Activated CD8-positive, alpha-beta memory T cell treated with anti-CD3 and anti-CD28 coated beads, Interleukin-2, amount 10 ng/mL, durations not matched to agents 7 days and 5 days (primary cell): ENCODE results near the gene GLI1. TPM values are rescaled to one million over a fixed set of nuclear protein-coding genes. Genes with fewer than 3 reads are reported as not detected.
"Not testable (repeated sequence)": the region's sequence is repeated elsewhere in the genome, so short reads cannot be mapped to it uniquely, and the experiment has no call there.

Experiments used
- ATAC-seq: fragments of 150-1000 bp; cut with Tn5 transposase; one replicate; pipeline ENCODE4 v1.10.0; 2021; ENCODE audit warnings: moderate library complexity
- CTCF ChIA-PET: fragments of 350-600 bp; sonication (Branson Sonifier 250); formaldehyde crosslinking; loops from one replicate; lab custom pipeline; 2021; ENCODE audit warnings: antibody characterized with exemption; lab: Charles Lee
- DNase-seq: peaks from one replicate; pipeline ENCODE4 v3.0.0-alpha.2; 2020
- H3K27ac Mint-ChIP-seq: one replicate; pipeline ENCODE4 v1.8.0; 2021; ENCODE audit warnings: mild to moderate bottlenecking, mixed read lengths
- H3K27me3 Mint-ChIP-seq: one replicate; pipeline ENCODE4 v1.8.0; 2021; ENCODE audit warnings: mixed read lengths
- H3K36me3 Mint-ChIP-seq: one replicate; pipeline ENCODE4 v1.8.0; 2021; ENCODE audit warnings: mild to moderate bottlenecking, mixed read lengths
- H3K4me1 Mint-ChIP-seq: one replicate; pipeline ENCODE4 v1.8.0; 2021; ENCODE audit warnings: mixed read lengths
- H3K4me3 Mint-ChIP-seq: one replicate; pipeline ENCODE4 v1.8.0; 2021; ENCODE audit warnings: mild to moderate bottlenecking, moderate library complexity, mixed read lengths
- H3K9me3 Mint-ChIP-seq: one replicate; pipeline ENCODE4 v1.8.0; 2022; ENCODE audit warnings: low read depth, mixed read lengths
- total RNA-seq, 2 experiments: library from RNA; stranded (reverse); gene quantifications; one replicate each; pipeline ENCODE4 v1.2.3, GENCODE V29; 2021

The GLI1 gene
- total RNA-seq, 2 experiments from 2014 or later: 0.52 to 0.53 TPM

GRCh38 chr12:57502311-57502969 lies 42.9 kb downstream of the GLI1 start:
- not testable (repeated sequence) for DNase-seq, H3K4me1 Mint-ChIP-seq, H3K4me3 Mint-ChIP-seq, H3K9me3 Mint-ChIP-seq, H3K27me3 Mint-ChIP-seq, ATAC-seq, H3K27ac Mint-ChIP-seq
- CTCF ChIA-PET: interaction anchor here (0.7 to 1.2 kb wide), 3 partner anchors 15 to 89 kb away, joined by 3 to 4 read pairs (median 3); partner anchors contain the start of gene PIP4K2C
- H3K36me3 Mint-ChIP-seq: peaks cover 66% of the 10 kb centered on the region

DNA sequence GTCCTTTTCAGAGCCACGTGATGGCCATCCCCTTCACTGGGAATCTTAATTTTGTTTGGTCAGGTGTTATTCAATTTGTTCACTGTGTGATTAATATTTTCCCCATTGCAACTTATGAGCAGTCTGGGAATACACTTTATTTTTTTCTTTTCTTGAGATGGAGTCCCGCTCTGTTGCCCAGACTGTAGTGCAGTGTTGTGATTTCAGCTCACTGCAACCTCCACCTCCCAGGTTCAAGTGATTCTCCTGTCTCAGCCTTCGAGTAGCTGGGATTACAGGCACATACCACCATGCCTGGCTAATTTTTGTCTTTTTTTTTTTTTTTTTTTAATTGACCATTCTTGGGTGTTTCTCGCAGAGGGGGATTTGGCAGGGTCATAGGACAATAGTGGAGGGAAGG lies 47.0 kb downstream of the GLI1 start:
- not testable (repeated sequence) for H3K27ac Mint-ChIP-seq

GRCh38 chr12:57507796-57508195 lies 48.2 kb downstream of the GLI1 start:
- DNase-seq, H3K27ac Mint-ChIP-seq, H3K9me3 Mint-ChIP-seq, CTCF ChIA-PET, H3K4me1 Mint-ChIP-seq, ATAC-seq, H3K27me3 Mint-ChIP-seq, H3K4me3 Mint-ChIP-seq: not testable (repeated sequence)
- H3K36me3 Mint-ChIP-seq: peaks cover 45% of the 10 kb centered on the region

More for the DNA sequence above, 47.0 kb downstream of the GLI1 start:
- not testable (repeated sequence) for H3K4me1 Mint-ChIP-seq, H3K27me3 Mint-ChIP-seq, ATAC-seq, H3K4me3 Mint-ChIP-seq, DNase-seq, H3K9me3 Mint-ChIP-seq
- CTCF ChIA-PET: interaction anchor here (2.7 kb wide), 1 partner anchor 44 kb away, joined by 6 read pairs; no protein-coding TSS in a partner anchor
- peaks cover 44% of the 10 kb centered on the region for H3K36me3 Mint-ChIP-seq

- ATAC-seq (no peak), DNase-seq (no peak)
- Mint-ChIP-seq H3K36me3 (peaks cover 51% of the 10 kb centered on the region), H3K4me3 (no peak overlapping the region), H3K9me3 (no peaks in the 10 kb centered on the region), H3K27me3 (no peaks in the 10 kb centered on the region), H3K4me1 (peaks cover 3% of the 10 kb centered on the region), H3K27ac (no peak overlapping the region)
- CTCF ChIA-PET: no interaction called here
These were observed 51.6 kb downstream of the GLI1 start for GRCh38 chr12:57511161-57511560.

GRCh38 chr12:57511588-57512325 lies 52.2 kb downstream of the GLI1 start:
- Mint-ChIP-seq H3K36me3 (peaks cover 54% of the 10 kb centered on the region), H3K9me3 (no peaks in the 10 kb centered on the region), H3K4me1 (peaks cover 3% of the 10 kb centered on the region), H3K27me3 (no peaks in the 10 kb centered on the region), H3K4me3 (no peak overlapping the region), H3K27ac (no peak overlapping the region)
- ATAC-seq (no peak), DNase-seq (no peak)
- CTCF ChIA-PET: interaction anchor here (1.0 kb wide), 1 partner anchor 12 kb away, joined by 3 read pairs; no protein-coding TSS in a partner anchor

DNA sequence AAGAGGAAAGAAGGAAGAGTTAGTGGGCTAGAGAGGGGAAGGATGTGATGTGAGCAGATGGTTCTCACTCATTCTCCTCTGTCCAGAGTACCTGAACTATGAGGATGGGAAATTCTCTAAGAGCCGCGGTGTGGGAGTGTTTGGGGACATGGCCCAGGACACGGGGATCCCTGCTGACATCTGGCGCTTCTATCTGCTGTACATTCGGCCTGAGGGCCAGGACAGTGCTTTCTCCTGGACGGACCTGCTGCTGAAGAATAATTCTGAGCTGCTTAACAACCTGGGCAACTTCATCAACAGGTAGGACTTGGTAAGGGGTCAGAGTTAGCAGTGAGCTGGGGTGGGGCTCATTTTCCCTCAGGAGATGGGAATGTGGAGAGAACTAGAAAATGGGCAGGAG lies 53.1 kb downstream of the GLI1 start:
- Mint-ChIP-seq H3K27me3 (no peaks in the 10 kb centered on the region), H3K36me3 (peaks cover 62% of the 10 kb centered on the region)

GRCh38 chr12:57513266-57513665 lies 53.7 kb downstream of the GLI1 start:
- Mint-ChIP-seq H3K27ac (no peak overlapping the region), H3K4me3 (no peak overlapping the region), H3K27me3 (no peaks in the 10 kb centered on the region), H3K36me3 (peaks cover 66% of the 10 kb centered on the region), H3K9me3 (no peaks in the 10 kb centered on the region), H3K4me1 (peaks cover 11% of the 10 kb centered on the region)
- CTCF ChIA-PET: interaction anchor here (0.8 kb wide), 1 partner anchor 13 kb away, joined by 3 read pairs; no protein-coding TSS in a partner anchor
- no peak for ATAC-seq
- DNase-seq: no peak

More for the DNA sequence above, 53.1 kb downstream of the GLI1 start:
- ATAC-seq (no peak), DNase-seq (no peak)
- H3K9me3 Mint-ChIP-seq: no peaks in the 10 kb centered on the region
- H3K4me3 Mint-ChIP-seq: no peak overlapping the region
- H3K4me1 Mint-ChIP-seq: peaks cover 8% of the 10 kb centered on the region
- CTCF ChIA-PET: interaction anchor here (0.8 to 1.0 kb wide), 2 partner anchors 13 kb away, joined by 3 read pairs; no protein-coding TSS in a partner anchor
- H3K27ac Mint-ChIP-seq: peak overlapping the region; percentile 53

- CTCF ChIA-PET, ATAC-seq, DNase-seq, H3K9me3 Mint-ChIP-seq, H3K4me3 Mint-ChIP-seq, H3K27me3 Mint-ChIP-seq, H3K27ac Mint-ChIP-seq: not testable (repeated sequence)
- Mint-ChIP-seq H3K36me3 (peaks cover 68% of the 10 kb centered on the region), H3K4me1 (peaks cover 14% of the 10 kb centered on the region)
These were observed 54.1 kb downstream of the GLI1 start for GRCh38 chr12:57513677-57514076.

DNA sequence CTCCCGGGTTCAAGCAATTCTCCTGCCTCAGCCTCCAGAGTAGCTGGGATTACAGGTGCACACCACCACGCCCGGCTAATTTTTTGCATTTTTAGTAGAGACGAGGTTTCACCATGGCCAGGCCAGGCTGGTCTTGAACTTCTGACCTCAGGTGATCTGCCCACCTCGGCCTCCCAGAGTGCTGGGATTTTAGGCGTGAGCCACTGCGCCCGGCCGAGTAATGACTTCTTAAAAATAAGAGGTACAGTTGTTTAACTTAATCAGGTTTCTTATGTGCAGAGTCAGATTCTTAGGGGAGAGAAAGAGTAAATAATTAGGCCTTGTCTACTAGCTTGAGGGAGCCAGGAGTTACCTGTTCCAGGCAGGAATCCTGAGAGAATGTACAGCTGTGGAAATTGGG lies 54.7 kb downstream of the GLI1 start:
- H3K4me3 Mint-ChIP-seq, H3K9me3 Mint-ChIP-seq, H3K27ac Mint-ChIP-seq, H3K27me3 Mint-ChIP-seq, ATAC-seq, DNase-seq: not testable (repeated sequence)
- Mint-ChIP-seq H3K4me1 (peaks cover 20% of the 10 kb centered on the region), H3K36me3 (peaks cover 70% of the 10 kb centered on the region)
- CTCF ChIA-PET: interaction anchor here (1.1 kb wide), 1 partner anchor 55 kb away, joined by 4 read pairs; no protein-coding TSS in a partner anchor

- Mint-ChIP-seq H3K4me3 (no peak overlapping the region), H3K27me3 (no peaks in the 10 kb centered on the region), H3K36me3 (peaks cover 71% of the 10 kb centered on the region), H3K27ac (peak overlapping the region; percentile 31), H3K4me1 (peaks cover 23% of the 10 kb centered on the region), H3K9me3 (no peaks in the 10 kb centered on the region)
- DNase-seq (no peak), ATAC-seq (no peak)
- CTCF ChIA-PET: interaction anchor here (1.0 to 1.5 kb wide), 5 partner anchors 11 to 59 kb away, joined by 3 to 5 read pairs (median 4); no protein-coding TSS in a partner anchor
These were observed 55.3 kb downstream of the GLI1 start for GRCh38 chr12:57514720-57515407.

GRCh38 chr12:57515408-57515933 lies 55.9 kb downstream of the GLI1 start:
- Mint-ChIP-seq H3K4me1 (peaks cover 23% of the 10 kb centered on the region), H3K36me3 (peaks cover 74% of the 10 kb centered on the region), H3K9me3 (no peaks in the 10 kb centered on the region), H3K27me3 (no peaks in the 10 kb centered on the region), H3K4me3 (no peak overlapping the region), H3K27ac (peak overlapping the region; percentile 31)
- no peak for ATAC-seq
- no peak for DNase-seq
- CTCF ChIA-PET: interaction anchor here (1.0 to 1.5 kb wide), 4 partner anchors 12 to 59 kb away, joined by 3 to 5 read pairs (median 4); no protein-coding TSS in a partner anchor

GRCh38 chr12:57515934-57516541 lies 56.5 kb downstream of the GLI1 start:
- Mint-ChIP-seq H3K27me3 (no peaks in the 10 kb centered on the region), H3K9me3 (no peaks in the 10 kb centered on the region), H3K4me3 (no peak overlapping the region), H3K27ac (peak overlapping the region; percentile 35), H3K4me1 (peaks cover 26% of the 10 kb centered on the region), H3K36me3 (peaks cover 74% of the 10 kb centered on the region)
- DNase-seq (no peak), ATAC-seq (no peak)
- CTCF ChIA-PET: interaction anchor here (1.0 to 1.5 kb wide), 5 partner anchors 13 to 60 kb away, joined by 3 to 5 read pairs (median 4); no protein-coding TSS in a partner anchor
